Measurements from ENCODE around the gene SZT2.

SZT2 gene

DNA sequence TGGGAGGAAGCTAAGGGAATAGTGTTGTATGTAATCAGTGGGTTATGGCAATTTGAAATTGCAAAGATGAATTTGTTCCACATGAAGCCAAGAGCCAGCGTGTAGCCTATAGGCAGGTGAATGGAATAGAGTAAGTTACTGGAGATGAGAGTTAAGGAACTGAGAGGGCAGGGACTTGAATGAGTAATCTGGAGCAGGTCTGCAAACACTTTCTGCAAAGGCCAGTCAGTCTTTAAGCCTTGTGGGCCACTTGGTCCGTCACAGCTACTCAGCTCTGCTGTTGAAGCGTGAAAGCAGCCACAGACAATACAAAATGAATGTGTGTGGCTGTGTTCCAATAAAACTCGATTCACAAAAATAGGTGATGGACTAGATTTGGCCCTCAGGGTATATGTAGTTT is 29.2 kb downstream of the SZT2 start:
- no peak for DNase-seq (ENCODE audit: low read depth, low spot score)
- Histone ChIP-seq H3K4me3 (ENCODE audit: insufficient read length, low read depth) (no peak overlapping the region), H3K4me1 (ENCODE audit: insufficient read depth, insufficient read length) (peaks cover 12% of the 10 kb centered on the region), H3K9ac (ENCODE audit: insufficient read length, low read depth) (no peak overlapping the region), H3K36me3 (ENCODE audit: insufficient read depth, insufficient read length, low read length) (peaks cover 90% of the 10 kb centered on the region), H3K9me3 (ENCODE audit: insufficient read depth, low read length) (no peaks in the 10 kb centered on the region), H3K27me3 (ENCODE audit: insufficient read depth, insufficient read length) (no peaks in the 10 kb centered on the region)
- TF ChIP-seq ZNF274 (IDR thresholded peaks at IDR 0.05; ENCODE audit: low read depth, low read length) (no peak), YY1 (IDR thresholded peaks at IDR 0.05; ENCODE audit: insufficient read depth, insufficient read length) (no peak), SUZ12 (IDR thresholded peaks at IDR 0.05; ENCODE audit: extremely low read depth, insufficient read depth, insufficient read length) (no peak)

DNA sequence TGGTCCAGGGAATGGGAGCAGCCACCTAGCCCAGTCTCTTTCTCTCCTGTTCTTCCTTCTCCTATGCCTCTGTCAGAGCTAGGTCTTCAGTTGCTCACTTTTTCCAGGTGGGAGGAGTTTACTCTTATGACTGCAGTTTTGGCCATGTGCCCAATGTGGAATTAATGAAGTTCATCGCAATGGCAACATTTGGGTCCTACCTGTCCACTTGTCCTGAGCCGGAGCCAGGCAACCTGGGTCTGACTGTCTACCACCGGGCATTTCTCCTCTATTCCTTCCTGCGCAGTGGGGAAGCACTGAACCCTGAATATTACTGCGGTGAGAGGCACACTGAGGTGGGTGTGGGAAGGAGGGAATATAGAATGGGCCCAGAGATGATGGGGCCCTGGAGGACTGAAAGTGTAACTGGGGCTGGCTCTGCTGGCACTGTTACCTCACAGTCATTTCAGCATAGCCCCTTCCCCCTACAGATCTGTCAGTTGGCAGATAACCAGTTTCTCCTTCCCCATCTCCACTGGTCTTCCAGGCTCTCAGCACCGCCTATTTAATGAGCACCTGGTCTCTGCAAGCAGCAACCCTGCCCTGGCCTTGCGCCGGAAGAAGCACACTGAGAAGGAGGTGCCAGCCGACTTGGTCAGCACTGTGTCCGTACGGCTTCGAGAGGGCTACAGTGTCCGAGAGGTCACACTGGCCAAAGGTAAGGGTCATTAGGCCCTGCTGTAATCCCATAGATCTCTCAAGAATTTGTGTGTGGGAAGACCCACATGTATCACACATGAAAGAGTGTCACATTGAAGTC is 30.1 kb downstream of the SZT2 start:
- Histone ChIP-seq H3K4me1 (ENCODE audit: insufficient read depth, insufficient read length) (peaks cover 11% of the 10 kb centered on the region), H3K36me3 (ENCODE audit: insufficient read depth, insufficient read length, low read length) (peaks cover 99% of the 10 kb centered on the region), H3K27me3 (ENCODE audit: insufficient read depth, insufficient read length) (no peaks in the 10 kb centered on the region), H3K9ac (ENCODE audit: insufficient read length, low read depth) (no peak overlapping the region), H3K9me3 (ENCODE audit: insufficient read depth, low read length) (no peaks in the 10 kb centered on the region), H3K4me3 (ENCODE audit: insufficient read length, low read depth) (no peak overlapping the region)
- no peak for TF ChIP-seq SUZ12 (IDR thresholded peaks at IDR 0.05; ENCODE audit: extremely low read depth, insufficient read depth, insufficient read length)
- TF ChIP-seq YY1 (IDR thresholded peaks at IDR 0.05; ENCODE audit: insufficient read depth, insufficient read length) = no peak
- no peak for TF ChIP-seq ZNF274 (IDR thresholded peaks at IDR 0.05; ENCODE audit: low read depth, low read length)
- no peak for DNase-seq (ENCODE audit: low read depth, low spot score)

DNA sequence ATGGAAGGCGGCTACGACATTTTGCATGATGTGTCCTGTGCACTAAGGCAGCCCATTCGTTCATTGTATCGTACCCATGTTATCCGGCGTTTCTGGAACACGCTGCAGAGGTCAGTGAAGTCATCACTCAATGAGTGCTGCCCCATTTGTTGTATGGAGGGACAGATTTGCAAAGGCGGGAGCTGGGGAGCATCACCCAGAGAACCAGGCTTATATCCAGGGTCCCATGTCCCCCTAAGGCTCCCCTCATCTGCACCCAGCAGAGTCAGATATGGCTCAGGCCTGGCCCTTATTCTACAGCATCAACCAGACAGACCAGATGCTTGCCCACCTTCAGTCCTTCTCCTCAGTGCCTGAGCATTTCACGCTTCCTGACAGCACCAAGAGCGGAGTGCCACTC is 31.2 kb downstream of the SZT2 start:
- Histone ChIP-seq H3K27me3 (ENCODE audit: insufficient read depth, insufficient read length) (no peaks in the 10 kb centered on the region), H3K36me3 (ENCODE audit: insufficient read depth, insufficient read length, low read length) (peaks cover 99% of the 10 kb centered on the region), H3K4me3 (ENCODE audit: insufficient read length, low read depth) (no peak overlapping the region), H3K4me1 (ENCODE audit: insufficient read depth, insufficient read length) (peaks cover 9% of the 10 kb centered on the region), H3K9me3 (ENCODE audit: insufficient read depth, low read length) (no peaks in the 10 kb centered on the region), H3K9ac (ENCODE audit: insufficient read length, low read depth) (no peak overlapping the region)
- no peak for DNase-seq (ENCODE audit: low read depth, low spot score)
- no peak for TF ChIP-seq YY1 (IDR thresholded peaks at IDR 0.05; ENCODE audit: insufficient read depth, insufficient read length)
- no peak for TF ChIP-seq ZNF274 (IDR thresholded peaks at IDR 0.05; ENCODE audit: low read depth, low read length)
- no peak for TF ChIP-seq SUZ12 (IDR thresholded peaks at IDR 0.05; ENCODE audit: extremely low read depth, insufficient read depth, insufficient read length)

DNA sequence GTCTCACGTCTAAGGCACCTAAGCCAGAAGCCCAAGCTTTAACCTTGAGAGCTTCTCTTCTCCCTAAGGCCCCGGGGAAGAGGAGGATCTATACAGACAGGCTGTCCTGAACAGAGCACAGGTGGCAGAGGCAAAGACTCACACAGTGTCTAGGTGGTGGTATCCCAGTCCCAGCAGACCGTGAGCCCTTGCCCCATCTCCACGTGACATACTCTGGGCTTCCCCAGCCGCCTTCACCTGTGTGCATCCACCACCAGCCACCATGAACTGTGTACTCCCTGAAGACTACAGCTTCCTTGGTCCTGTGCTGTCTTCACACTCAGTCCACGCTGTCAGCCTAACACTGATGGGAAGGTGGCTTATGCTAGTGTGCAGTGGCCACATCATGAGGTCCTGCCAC is 31.7 kb downstream of the SZT2 start:
- Histone ChIP-seq H3K27me3 (ENCODE audit: insufficient read depth, insufficient read length) (no peaks in the 10 kb centered on the region), H3K9me3 (ENCODE audit: insufficient read depth, low read length) (no peaks in the 10 kb centered on the region), H3K4me1 (ENCODE audit: insufficient read depth, insufficient read length) (peaks cover 9% of the 10 kb centered on the region), H3K36me3 (ENCODE audit: insufficient read depth, insufficient read length, low read length) (peaks cover 99% of the 10 kb centered on the region), H3K4me3 (ENCODE audit: insufficient read length, low read depth) (no peak overlapping the region), H3K9ac (ENCODE audit: insufficient read length, low read depth) (peak overlapping the region; percentile 6)
- DNase-seq (ENCODE audit: low read depth, low spot score) = no peak
- no peak for TF ChIP-seq ZNF274 (IDR thresholded peaks at IDR 0.05; ENCODE audit: low read depth, low read length)
- no peak for TF ChIP-seq YY1 (IDR thresholded peaks at IDR 0.05; ENCODE audit: insufficient read depth, insufficient read length)
- TF ChIP-seq SUZ12 (IDR thresholded peaks at IDR 0.05; ENCODE audit: extremely low read depth, insufficient read depth, insufficient read length) = no peak

DNA sequence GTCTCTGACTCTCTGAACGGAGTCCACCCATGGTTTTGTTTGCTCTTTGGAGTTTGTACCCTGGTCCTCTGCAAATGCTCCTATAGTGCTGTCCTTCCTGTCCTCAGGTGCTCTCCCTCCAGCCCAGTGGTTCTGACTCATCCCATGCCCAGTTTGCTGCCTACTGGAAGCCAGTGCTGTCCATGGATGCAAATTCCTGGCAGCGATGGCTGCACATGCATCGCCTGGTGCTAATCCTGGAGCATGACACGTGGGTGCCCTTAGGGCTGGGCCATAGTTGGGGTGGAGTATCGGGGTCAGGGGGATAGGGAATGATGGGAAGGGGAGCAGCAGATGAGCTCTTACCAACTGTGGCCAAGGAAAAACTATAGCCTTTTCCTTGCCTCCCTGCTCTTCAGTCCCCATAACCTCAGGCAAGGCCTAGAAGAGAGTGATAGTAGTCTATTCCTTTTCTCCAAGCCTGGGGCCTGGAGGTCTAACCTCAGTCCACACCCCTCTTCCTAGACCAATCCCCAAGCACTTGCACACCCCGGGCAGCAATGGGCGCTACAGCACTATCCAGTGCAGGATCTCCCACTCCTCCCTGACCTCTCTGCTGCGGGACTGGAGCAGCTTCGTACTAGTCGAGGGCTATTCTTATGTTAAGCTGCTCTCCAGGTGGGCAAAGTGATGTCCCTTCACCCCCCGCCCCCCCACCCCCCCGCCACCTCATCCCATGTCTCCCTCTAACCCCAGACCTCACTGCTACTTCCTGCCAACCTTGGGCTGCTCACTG is 32.5 kb downstream of the SZT2 start:
- Histone ChIP-seq H3K4me1 (ENCODE audit: insufficient read depth, insufficient read length) (peaks cover 9% of the 10 kb centered on the region), H3K9ac (ENCODE audit: insufficient read length, low read depth) (peak overlapping the region; percentile 6), H3K36me3 (ENCODE audit: insufficient read depth, insufficient read length, low read length) (peaks cover 99% of the 10 kb centered on the region), H3K27me3 (ENCODE audit: insufficient read depth, insufficient read length) (no peaks in the 10 kb centered on the region), H3K9me3 (ENCODE audit: insufficient read depth, low read length) (no peaks in the 10 kb centered on the region), H3K4me3 (ENCODE audit: insufficient read length, low read depth) (no peak overlapping the region)
- DNase-seq (ENCODE audit: low read depth, low spot score) = peak; percentile 43
- no peak for TF ChIP-seq YY1 (IDR thresholded peaks at IDR 0.05; ENCODE audit: insufficient read depth, insufficient read length)
- no peak for TF ChIP-seq ZNF274 (IDR thresholded peaks at IDR 0.05; ENCODE audit: low read depth, low read length)
- no peak for TF ChIP-seq SUZ12 (IDR thresholded peaks at IDR 0.05; ENCODE audit: extremely low read depth, insufficient read depth, insufficient read length)

DNA sequence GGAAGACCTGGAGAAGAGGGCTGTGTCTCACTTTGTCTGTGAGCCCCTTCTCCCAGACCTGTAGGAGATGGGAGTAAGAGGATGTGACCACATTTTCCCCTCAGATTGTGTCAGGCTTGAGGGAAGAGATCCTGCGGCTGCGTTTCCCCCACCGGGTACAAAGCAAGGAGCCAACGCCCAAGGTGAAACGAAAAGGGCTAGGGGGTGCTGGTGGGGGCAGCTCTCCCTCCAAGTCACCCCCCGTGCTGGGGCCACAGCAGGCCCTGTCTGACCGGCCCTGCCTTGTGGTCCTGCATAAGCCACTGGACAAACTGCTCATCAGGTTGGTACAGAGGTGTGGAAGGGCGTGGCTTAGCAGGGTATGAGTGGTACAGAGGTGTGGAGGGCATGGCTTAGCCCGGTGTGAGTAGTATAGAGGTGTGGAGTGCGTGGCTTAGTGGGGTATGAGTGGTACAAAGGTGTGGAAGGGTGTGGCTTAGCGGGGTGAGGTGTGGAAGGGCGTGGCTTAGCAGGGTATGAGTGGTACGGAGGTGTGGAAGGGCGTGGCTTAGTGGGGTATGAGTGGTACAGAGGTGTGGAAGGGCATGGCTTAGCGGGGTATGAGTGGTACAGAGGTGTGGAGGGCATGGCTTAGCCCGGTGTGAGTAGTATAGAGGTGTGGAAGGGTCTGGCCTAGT is 33.4 kb downstream of the SZT2 start:
- no peak for TF ChIP-seq ZNF274 (IDR thresholded peaks at IDR 0.05; ENCODE audit: low read depth, low read length)
- no peak for TF ChIP-seq YY1 (IDR thresholded peaks at IDR 0.05; ENCODE audit: insufficient read depth, insufficient read length)
- TF ChIP-seq SUZ12 (IDR thresholded peaks at IDR 0.05; ENCODE audit: extremely low read depth, insufficient read depth, insufficient read length) = no peak
- Histone ChIP-seq H3K9ac (ENCODE audit: insufficient read length, low read depth) (no peak overlapping the region), H3K36me3 (ENCODE audit: insufficient read depth, insufficient read length, low read length) (peaks cover 99% of the 10 kb centered on the region)

More for the DNA sequence above, 33.4 kb downstream of the SZT2 start:
- Histone ChIP-seq H3K4me3 (ENCODE audit: insufficient read length, low read depth) (no peak overlapping the region), H3K9me3 (ENCODE audit: insufficient read depth, low read length) (no peaks in the 10 kb centered on the region), H3K4me1 (ENCODE audit: insufficient read depth, insufficient read length) (peaks cover 9% of the 10 kb centered on the region), H3K27me3 (ENCODE audit: insufficient read depth, insufficient read length) (no peaks in the 10 kb centered on the region)
- DNase-seq (ENCODE audit: low read depth, low spot score) = no peak
